Activated naive CD8-positive, alpha-beta T cell treated with anti-CD3 and anti-CD28 coated beads for 36 hours (primary cell): ENCODE results near the gene PPP1R7. TPM values are rescaled to one million over a fixed set of nuclear protein-coding genes. Genes with fewer than 3 reads are reported as not detected.
A peak's percentile ranks its signal among the peaks of the same experiment; 100 is the strongest.
"Not testable (repeated sequence)": the region's sequence is repeated elsewhere in the genome, so short reads cannot be mapped to it uniquely, and the experiment has no call there.

Experiments
- DNase-seq: peaks from one replicate; pipeline ENCODE4 v3.0.0; 2021
- H3K27ac Mint-ChIP-seq: one replicate; pipeline ENCODE4 v1.8.0; 2022; ENCODE audit warnings: mild to moderate bottlenecking, moderate library complexity, mixed read lengths
- H3K27me3 Mint-ChIP-seq: one replicate; pipeline ENCODE4 v1.8.0; 2022; ENCODE audit warnings: mild to moderate bottlenecking, mixed read lengths
- H3K36me3 Mint-ChIP-seq: one replicate; pipeline ENCODE4 v1.8.0; 2021; ENCODE audit warnings: mild to moderate bottlenecking, mixed read lengths
- H3K4me1 Mint-ChIP-seq: one replicate; pipeline ENCODE4 v1.8.0; 2021; ENCODE audit warnings: mixed read lengths
- H3K4me3 Mint-ChIP-seq: one replicate; pipeline ENCODE4 v1.8.0; 2022; ENCODE audit warnings: mild to moderate bottlenecking, moderate library complexity, mixed read lengths
- H3K9me3 Mint-ChIP-seq: one replicate; pipeline ENCODE4 v1.8.0; 2022; ENCODE audit warnings: mixed read lengths
- total RNA-seq, 2 experiments: library from RNA; stranded (reverse); gene quantifications; one replicate each; pipeline ENCODE4 v1.2.3, GENCODE V29; 2021

PPP1R7 gene
- 10 to 100 TPM; 80.4 to 85.1 TPM for total RNA-seq

GRCh38 chr2:241149925-241150659 is at the start of gene PPP1R7:
Gene PPP1R7, plus strand, starts transcription at chr2:241150467. Its CDS starts 29 bp downstream, at chr2:241150496.
- peaks cover 8% of the 10 kb centered on the region for H3K36me3 Mint-ChIP-seq
- peaks cover 48% of the 10 kb centered on the region for H3K4me1 Mint-ChIP-seq
- peak within 1 kb of the TSS; percentile 86 for H3K27ac Mint-ChIP-seq
- no peaks in the 10 kb centered on the region for H3K27me3 Mint-ChIP-seq
- H3K9me3 Mint-ChIP-seq, result no peaks in the 10 kb centered on the region
- H3K4me3 Mint-ChIP-seq, result peak within 1 kb of the TSS; percentile 95
- peak; percentile 94 for DNase-seq

GRCh38 chr2:241102239-241102803 is 47.9 kb upstream of the PPP1R7 start, which contains the start of gene MTERF4:
Gene MTERF4, minus strand, starts transcription at chr2:241102287. Its CDS starts 14 bp downstream, at chr2:241102273.
- H3K9me3 Mint-ChIP-seq, result peaks cover 4% of the 10 kb centered on the region
- no peaks in the 10 kb centered on the region for H3K27me3 Mint-ChIP-seq
- H3K27ac Mint-ChIP-seq, result peak within 1 kb of the TSS; percentile 98
- peak within 1 kb of the TSS; percentile 98 for H3K4me3 Mint-ChIP-seq
- DNase-seq, result peak; percentile 91
- peaks cover 39% of the 10 kb centered on the region for H3K36me3 Mint-ChIP-seq
- H3K4me1 Mint-ChIP-seq, result peaks cover 58% of the 10 kb centered on the region

GRCh38 chr2:241103176-241103595 is 47.1 kb upstream of the PPP1R7 start:
- no peaks in the 10 kb centered on the region for H3K9me3 Mint-ChIP-seq
- H3K27me3 Mint-ChIP-seq, result no peaks in the 10 kb centered on the region
- no peak for DNase-seq
- peak overlapping the region; percentile 98 for H3K4me3 Mint-ChIP-seq
- peaks cover 54% of the 10 kb centered on the region for H3K4me1 Mint-ChIP-seq
- H3K27ac Mint-ChIP-seq, result peak overlapping the region; percentile 98
- peaks cover 39% of the 10 kb centered on the region for H3K36me3 Mint-ChIP-seq

GRCh38 chr2:241104611-241105010 is 45.7 kb upstream of the PPP1R7 start:
- peaks cover 54% of the 10 kb centered on the region for H3K4me1 Mint-ChIP-seq
- not testable (repeated sequence) for H3K4me3 Mint-ChIP-seq, DNase-seq

GRCh38 chr2:241105641-241106040 is 44.6 kb upstream of the PPP1R7 start:
- Mint-ChIP-seq H3K27ac (peak overlapping the region; percentile 79), H3K4me1 (peaks cover 49% of the 10 kb centered on the region), H3K27me3 (no peaks in the 10 kb centered on the region), H3K4me3 (no peak overlapping the region), H3K36me3 (peaks cover 36% of the 10 kb centered on the region), H3K9me3 (no peaks in the 10 kb centered on the region)
- DNase-seq, result no peak

More at GRCh38 chr2:241104611-241105010, 45.7 kb upstream of the PPP1R7 start:
- not testable (repeated sequence) for H3K27me3 Mint-ChIP-seq, H3K9me3 Mint-ChIP-seq
- H3K36me3 Mint-ChIP-seq, result peaks cover 36% of the 10 kb centered on the region
- peak overlapping the region; percentile 98 for H3K27ac Mint-ChIP-seq

- Mint-ChIP-seq H3K4me1 (peaks cover 55% of the 10 kb centered on the region), H3K27me3 (no peaks in the 10 kb centered on the region), H3K36me3 (peaks cover 44% of the 10 kb centered on the region), H3K9me3 (no peaks in the 10 kb centered on the region), H3K27ac (peak overlapping the region; percentile 92), H3K4me3 (no peak overlapping the region)
- no peak for DNase-seq
These were observed 43.1 kb upstream of the PPP1R7 start for GRCh38 chr2:241107031-241107783.

GRCh38 chr2:241108271-241109209 is 41.7 kb upstream of the PPP1R7 start:
- Mint-ChIP-seq H3K4me3 (peak overlapping the region; percentile 80), H3K4me1 (peaks cover 57% of the 10 kb centered on the region), H3K27me3 (no peaks in the 10 kb centered on the region), H3K36me3 (peaks cover 48% of the 10 kb centered on the region), H3K9me3 (no peaks in the 10 kb centered on the region), H3K27ac (peak overlapping the region; percentile 92)
- no peak for DNase-seq

- peak overlapping the region; percentile 92 for H3K27ac Mint-ChIP-seq
- DNase-seq, result peak; percentile 66
- H3K27me3 Mint-ChIP-seq, result no peaks in the 10 kb centered on the region
- H3K9me3 Mint-ChIP-seq, result no peaks in the 10 kb centered on the region
- peaks cover 50% of the 10 kb centered on the region for H3K4me1 Mint-ChIP-seq
- H3K36me3 Mint-ChIP-seq, result peaks cover 48% of the 10 kb centered on the region
- H3K4me3 Mint-ChIP-seq, result peak overlapping the region; percentile 80
These were observed 40.8 kb upstream of the PPP1R7 start for GRCh38 chr2:241109210-241110088.

- no peaks in the 10 kb centered on the region for H3K9me3 Mint-ChIP-seq
- H3K4me3 Mint-ChIP-seq, result peak overlapping the region; percentile 80
- H3K27ac Mint-ChIP-seq, result peak overlapping the region; percentile 92
- DNase-seq, result no peak
- H3K27me3 Mint-ChIP-seq, result no peaks in the 10 kb centered on the region
- H3K4me1 Mint-ChIP-seq, result peaks cover 47% of the 10 kb centered on the region
- H3K36me3 Mint-ChIP-seq, result peaks cover 54% of the 10 kb centered on the region
These were observed 40.1 kb upstream of the PPP1R7 start for GRCh38 chr2:241110089-241110606.

GRCh38 chr2:241110607-241111439 is 39.4 kb upstream of the PPP1R7 start:
- DNase-seq, result no peak
- Mint-ChIP-seq H3K4me3 (peak overlapping the region; percentile 80), H3K9me3 (no peaks in the 10 kb centered on the region), H3K27me3 (no peaks in the 10 kb centered on the region), H3K36me3 (peaks cover 56% of the 10 kb centered on the region), H3K27ac (peak overlapping the region; percentile 92), H3K4me1 (peaks cover 43% of the 10 kb centered on the region)

- Mint-ChIP-seq H3K4me3 (peak overlapping the region; percentile 80), H3K9me3 (no peaks in the 10 kb centered on the region), H3K36me3 (peaks cover 58% of the 10 kb centered on the region), H3K27ac (peak overlapping the region; percentile 92), H3K27me3 (no peaks in the 10 kb centered on the region), H3K4me1 (peaks cover 43% of the 10 kb centered on the region)
- peak; percentile 50 for DNase-seq
These were observed 38.8 kb upstream of the PPP1R7 start for GRCh38 chr2:241111440-241111805.

GRCh38 chr2:241112046-241112445 is 38.2 kb upstream of the PPP1R7 start:
- Mint-ChIP-seq H3K27me3 (no peaks in the 10 kb centered on the region), H3K36me3 (peaks cover 58% of the 10 kb centered on the region), H3K9me3 (no peaks in the 10 kb centered on the region), H3K27ac (peak overlapping the region; percentile 92), H3K4me1 (peaks cover 39% of the 10 kb centered on the region), H3K4me3 (peak overlapping the region; percentile 80)
- no peak for DNase-seq

- Mint-ChIP-seq H3K27me3 (no peaks in the 10 kb centered on the region), H3K36me3 (peaks cover 53% of the 10 kb centered on the region), H3K4me1 (peaks cover 39% of the 10 kb centered on the region), H3K4me3 (peak overlapping the region; percentile 80), H3K9me3 (no peaks in the 10 kb centered on the region), H3K27ac (peak overlapping the region; percentile 92)
- DNase-seq, result peak; percentile 67
These were observed 37.7 kb upstream of the PPP1R7 start for GRCh38 chr2:241112592-241112991.
